ENCODE results near the gene CD1C.
"Not testable (repeated sequence)": the region's sequence is repeated elsewhere in the genome, so short reads cannot be mapped to it uniquely, and the experiment has no call there.

CD1C gene

DNA sequence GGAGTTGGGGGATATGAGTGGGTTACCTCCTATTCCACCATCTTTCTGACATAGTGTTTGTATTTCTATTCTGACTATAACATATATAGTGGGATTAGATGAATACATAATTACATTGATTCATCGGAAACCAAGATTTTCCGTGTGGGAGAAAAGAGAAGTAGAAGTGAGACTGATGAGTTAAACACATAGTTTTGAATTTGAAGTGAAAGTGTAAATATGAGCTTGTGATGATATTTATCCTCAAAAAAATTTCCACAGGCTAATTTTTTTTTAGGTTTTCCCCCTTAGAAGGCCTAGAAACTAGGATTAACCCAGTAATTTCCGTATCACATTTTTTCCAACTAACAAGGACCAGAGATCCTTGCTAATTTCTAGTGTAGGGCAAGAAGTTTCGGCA is 34.7 kb downstream of the CD1C start:
- no peak overlapping the region for H3K27ac ChIP-seq
- H3K4me3 ChIP-seq, result no peak overlapping the region

- Histone ChIP-seq H3K4me3 (no peak overlapping the region), H3K27ac (no peak overlapping the region)
Observed at GRCh38 chr1:158327481-158327880, 37.8 kb downstream of the CD1C start.

DNA sequence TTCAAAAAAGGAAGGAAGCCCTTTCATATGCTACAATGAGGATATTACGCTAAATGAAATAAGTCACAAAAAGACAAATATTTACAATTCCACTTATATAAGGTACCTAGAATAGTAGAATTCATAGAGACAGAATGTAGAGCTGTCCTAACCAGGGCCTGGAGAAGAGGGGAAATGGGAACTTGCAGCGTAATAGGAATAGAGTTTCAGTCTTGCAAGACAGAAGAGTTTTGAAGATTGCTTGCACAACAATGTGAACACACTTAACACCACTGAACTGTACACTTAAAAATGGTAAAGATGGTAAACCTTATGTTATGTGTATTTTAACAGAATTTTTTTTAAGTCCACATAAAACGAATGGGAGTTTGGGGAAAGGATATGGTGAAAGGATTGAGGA is 38.7 kb downstream of the CD1C start:
- peak overlapping the region in 1 of 21 experiments; percentile 29 for H3K27ac ChIP-seq
- H3K4me3 ChIP-seq, result no peak overlapping the region

- Histone ChIP-seq H3K4me3 (no peak overlapping the region), H3K27ac (peak overlapping the region in 1 of 21 experiments; percentile 29)
Observed at GRCh38 chr1:158329300-158329699, 39.6 kb downstream of the CD1C start.

GRCh38 chr1:158329733-158330132 is 40.0 kb downstream of the CD1C start:
- no peak overlapping the region for H3K4me3 ChIP-seq

GRCh38 chr1:158330391-158331105 is 40.8 kb downstream of the CD1C start:
- Histone ChIP-seq H3K27ac (peak overlapping the region in 1 of 21 experiments; percentile 63), H3K4me3 (no peak overlapping the region)

More at GRCh38 chr1:158329733-158330132, 40.0 kb downstream of the CD1C start:
- peak overlapping the region in 1 of 21 experiments; percentile 23 for H3K27ac ChIP-seq

DNA sequence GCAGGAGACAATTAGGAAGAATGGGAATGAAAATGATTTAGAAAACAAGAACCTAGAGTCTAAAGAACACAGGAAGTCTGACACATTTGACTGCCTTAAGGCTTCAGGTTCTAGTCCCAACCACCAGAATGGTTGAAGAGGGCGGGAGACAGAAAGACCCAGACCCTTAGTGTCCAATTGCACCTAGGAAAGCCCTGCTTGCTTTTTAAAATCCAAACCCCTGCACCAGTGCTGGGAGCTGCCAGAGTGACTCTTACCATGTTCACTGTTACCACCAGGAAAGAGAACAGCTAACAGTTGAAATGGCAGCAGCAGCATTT is 41.3 kb downstream of the CD1C start:
- H3K4me3 ChIP-seq, result no peak overlapping the region
- peak overlapping the region in 1 of 21 experiments; percentile 63 for H3K27ac ChIP-seq

DNA sequence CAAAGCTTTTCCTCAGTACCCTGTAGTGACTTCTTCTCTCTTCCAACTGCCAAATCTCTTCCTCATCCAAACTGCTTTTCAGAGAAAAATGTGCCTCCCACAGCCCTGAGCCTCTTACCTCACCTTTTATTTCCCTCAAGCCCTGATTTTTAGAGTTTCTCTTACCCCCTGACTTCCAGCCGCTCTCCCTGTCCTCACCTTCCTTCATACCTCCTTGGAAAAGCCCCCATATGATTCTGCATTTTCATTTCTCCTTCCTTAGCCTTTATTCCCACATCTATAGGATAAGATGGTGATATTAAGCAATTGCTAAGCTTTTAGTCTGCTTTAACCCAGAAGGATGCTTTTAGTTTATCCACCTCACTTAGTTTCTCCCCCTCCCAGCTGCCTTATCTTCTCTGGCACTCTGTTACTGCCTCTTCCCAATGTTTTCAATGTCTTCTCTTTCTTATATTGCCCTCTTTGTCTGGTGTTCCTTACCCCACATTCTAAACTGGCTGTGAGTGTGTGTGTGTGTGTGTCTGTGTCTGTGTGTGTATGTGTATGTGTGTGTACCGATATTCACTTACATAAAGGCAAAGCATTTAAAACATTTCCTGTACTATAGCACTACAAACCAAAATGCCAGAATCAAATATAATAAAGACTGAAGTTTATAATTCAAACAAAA is 41.9 kb downstream of the CD1C start, which contains the start of gene CD1B:
Gene CD1B (minus strand): TSS at position 51 of the 670 bp plus-strand sequence. CDS start 108 bp downstream, outside the sequence.
- Histone ChIP-seq H3K27ac (peak within 1 kb of the TSS in 1 of 21 experiments; percentile 63), H3K4me3 (no peak within 1 kb of the TSS)

DNA sequence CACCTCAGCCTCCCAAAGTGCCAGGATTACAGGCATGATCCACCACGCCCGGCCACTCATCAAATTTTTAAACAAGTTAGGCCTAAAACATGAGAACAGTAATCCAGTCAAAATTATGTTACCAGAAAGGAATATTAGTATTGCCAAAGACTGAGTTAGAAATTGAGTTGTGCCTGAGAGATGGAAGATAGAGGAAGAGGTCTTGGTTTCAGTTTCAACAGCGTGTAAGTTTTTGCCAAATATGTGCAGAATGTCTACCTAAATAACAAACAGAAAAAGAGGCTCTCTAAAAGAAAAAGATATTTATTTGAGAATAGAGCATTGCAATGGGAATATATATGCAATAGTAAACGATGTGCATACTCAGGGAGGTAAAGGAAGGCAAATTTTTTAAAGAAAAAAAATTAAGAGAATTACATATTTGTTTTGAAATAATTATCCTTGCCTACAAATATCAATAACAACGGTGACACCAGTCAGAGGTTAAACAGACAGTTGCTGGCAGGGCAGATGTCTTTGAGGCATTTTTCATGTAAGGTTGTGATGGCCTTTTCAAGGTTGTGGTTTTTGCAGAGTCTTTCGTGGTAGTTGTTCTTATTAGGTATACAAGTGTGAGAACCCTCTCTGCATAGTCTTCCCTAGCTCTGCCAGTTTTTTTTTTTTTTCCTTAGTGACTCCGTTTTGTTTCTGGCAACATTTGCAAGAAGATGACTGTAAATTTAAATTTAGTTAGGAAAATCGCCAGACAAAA is 43.9 kb downstream of the CD1C start:
- no peak overlapping the region for H3K27ac ChIP-seq
- no peak overlapping the region for H3K4me3 ChIP-seq

DNA sequence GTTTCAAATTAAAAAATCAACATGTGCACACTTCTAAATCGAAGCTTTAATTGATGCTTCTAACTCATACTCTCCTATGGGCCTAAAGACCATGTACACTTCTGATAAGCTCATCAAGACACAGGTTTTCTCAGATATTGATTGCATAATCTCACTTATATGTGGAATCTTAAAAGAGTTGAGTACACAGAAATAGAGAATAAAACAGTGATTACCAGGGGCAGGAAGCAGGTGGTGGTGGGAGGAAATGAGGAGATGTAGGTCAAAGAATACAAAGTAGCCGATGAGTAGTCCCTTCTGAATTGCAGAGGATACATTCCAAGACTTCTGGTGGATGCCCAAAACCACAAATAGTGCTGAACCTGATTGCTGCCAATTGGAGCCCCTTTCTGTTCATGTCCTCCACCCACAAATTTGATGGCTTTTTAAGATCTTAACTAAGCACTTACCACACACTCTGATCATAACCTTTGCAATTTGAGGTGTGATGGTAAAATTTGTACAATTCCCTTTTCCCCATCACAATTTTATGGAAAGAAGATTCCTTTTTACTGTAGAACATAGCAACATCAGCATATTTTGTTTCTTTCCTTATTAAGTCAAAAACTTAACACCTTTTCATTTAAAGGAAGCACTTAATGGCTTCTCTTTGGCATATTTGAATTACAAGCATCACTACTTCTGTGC is 44.9 kb downstream of the CD1C start:
- H3K27ac ChIP-seq, result no peak overlapping the region
- H3K4me3 ChIP-seq, result no peak overlapping the region

GRCh38 chr1:158335213-158335532 is 45.5 kb downstream of the CD1C start:
- H3K4me3 ChIP-seq, result no peak overlapping the region
- H3K27ac ChIP-seq, result no peak overlapping the region

GRCh38 chr1:158336413-158336812 is 46.7 kb downstream of the CD1C start:
- not testable (repeated sequence) for H3K4me3 ChIP-seq, H3K27ac ChIP-seq

Data from skin epidermis (tissue), 12 donors.